Measurements from ENCODE around the gene PPA1.
A peak's percentile ranks its signal among the peaks of the same experiment; 100 is the strongest.
"Not testable (repeated sequence)": the region's sequence is repeated elsewhere in the genome, so short reads cannot be mapped to it uniquely, and the experiment has no call there.

PPA1 gene

DNA sequence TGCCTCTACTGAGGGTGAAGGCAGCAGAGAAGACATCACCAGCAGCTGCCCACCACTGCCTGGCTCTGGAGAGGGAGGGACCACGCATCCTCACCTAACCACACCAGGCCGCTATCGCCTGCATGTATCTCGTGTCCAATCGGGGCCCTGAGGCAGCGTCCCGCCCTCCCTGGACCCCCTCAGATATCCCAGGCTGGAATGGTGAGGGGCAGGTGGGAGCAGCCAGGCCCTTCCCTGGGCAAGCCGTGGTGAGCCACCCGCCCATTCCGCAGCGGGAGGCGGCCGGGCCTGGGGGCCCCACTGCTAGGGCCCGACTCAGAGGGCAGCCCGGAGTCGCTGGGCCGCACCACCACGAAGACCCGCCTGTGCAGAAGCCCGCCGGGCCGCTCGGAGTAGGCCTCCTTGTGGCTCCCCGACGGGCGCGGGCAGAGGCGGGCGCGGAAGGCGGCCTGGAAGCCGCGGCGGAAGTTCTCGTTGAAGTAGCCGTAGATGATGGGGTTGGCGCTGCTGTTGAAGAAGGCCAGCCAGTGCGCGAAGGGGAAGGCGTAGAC, 21.6 kb upstream of the PPA1 start:
- DNase-seq (ENCODE audit: low read depth in 2 of 2) = no peak

DNA sequence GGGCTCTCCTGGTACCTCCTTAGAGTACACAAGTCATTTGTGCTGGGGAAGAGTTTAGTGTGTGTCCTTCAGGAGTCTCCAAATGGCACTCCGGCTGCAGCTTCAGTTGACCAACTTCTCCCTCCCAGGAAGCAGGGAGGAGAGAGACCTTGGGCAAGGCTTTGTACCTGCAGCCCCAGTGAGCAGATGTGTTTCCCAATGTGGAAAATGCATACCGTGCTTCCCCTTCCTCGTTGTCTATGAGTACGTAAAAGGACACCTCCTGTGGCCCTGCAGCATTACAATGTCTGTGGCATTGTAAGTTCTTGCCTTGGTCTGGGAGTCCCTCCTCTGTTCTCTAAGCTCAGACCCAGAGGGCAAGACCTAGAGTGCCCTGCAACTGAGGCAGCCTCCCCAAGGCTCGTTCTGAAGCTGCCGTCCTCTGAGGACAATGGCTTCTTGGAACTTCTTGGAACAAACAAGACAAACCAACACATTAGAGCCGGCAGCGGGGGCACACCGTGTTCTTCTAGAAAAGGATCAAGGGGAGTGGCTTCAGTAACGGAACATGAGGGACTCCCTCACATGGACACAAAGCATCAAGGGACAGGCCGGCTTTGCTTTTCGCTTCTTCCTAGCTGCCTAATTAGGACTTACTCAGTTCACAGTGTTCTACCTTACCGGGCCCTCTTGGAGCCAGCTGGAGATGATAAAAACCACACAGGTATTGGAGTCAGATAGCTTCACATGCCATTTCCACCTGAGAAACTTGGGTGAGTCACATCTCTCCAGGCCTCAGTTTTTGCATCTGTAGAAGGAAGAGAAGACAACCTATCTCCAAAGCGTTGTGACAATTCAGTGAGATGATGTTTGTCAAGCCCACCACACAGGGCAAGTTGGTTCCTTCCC, 20.9 kb upstream of the PPA1 start:
- no peak for DNase-seq (ENCODE audit: low read depth in 2 of 2)

DNA sequence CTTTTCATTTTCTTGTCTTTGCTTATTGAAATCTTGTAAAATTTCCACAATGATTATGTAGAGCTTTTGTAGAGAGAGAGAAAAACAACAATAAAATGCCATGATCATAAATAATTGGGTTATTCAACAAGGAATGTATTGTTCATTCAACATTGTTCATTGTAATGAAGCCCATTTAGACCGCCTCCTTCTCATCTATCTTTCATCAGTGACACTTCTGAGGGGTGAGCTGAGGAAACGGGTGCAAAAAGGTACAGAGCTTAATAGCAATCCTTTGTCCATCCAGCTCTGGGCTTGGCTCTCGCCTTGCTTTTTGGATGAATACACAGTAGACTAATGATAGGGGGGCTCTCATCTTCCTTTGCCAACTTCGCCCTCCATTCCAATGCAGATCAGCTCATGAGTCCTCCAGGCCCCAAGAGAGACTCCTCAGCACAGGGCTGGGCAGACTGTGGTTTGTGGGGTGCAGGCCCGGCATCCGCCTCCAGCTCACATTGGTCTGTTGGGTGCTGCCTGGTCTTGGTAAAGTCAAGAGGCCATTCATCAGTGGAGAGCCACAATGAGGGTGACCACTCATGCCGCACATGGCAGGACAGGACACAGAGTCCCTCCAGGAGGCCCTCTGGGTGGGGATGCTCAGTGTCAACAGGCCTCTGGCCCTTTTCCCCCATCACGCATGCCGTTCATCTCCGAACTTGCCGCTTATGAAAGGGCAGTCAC, 17.9 kb upstream of the PPA1 start:
- DNase-seq (ENCODE audit: low read depth in 2 of 2) = no peak

DNA sequence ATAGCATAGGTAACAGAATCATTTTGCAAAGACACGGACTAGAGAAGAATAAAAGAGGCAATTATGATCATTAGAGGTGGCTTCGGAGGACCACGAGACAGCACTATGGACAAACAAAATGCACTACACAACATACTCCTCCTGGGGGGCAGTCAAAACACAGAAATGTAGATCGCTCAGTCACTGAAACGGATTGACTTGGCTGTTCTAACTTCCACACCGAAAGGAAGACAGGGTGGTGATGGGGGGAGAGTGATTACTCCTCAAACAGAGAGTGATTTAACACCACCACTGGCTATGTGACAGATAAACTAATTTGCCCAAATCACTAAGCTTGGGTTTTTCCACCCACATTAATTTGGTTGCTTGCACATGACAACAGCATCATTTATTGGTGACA, 14.1 kb upstream of the PPA1 start:
- DNase-seq (ENCODE audit: low read depth in 2 of 2) = no peak

DNA sequence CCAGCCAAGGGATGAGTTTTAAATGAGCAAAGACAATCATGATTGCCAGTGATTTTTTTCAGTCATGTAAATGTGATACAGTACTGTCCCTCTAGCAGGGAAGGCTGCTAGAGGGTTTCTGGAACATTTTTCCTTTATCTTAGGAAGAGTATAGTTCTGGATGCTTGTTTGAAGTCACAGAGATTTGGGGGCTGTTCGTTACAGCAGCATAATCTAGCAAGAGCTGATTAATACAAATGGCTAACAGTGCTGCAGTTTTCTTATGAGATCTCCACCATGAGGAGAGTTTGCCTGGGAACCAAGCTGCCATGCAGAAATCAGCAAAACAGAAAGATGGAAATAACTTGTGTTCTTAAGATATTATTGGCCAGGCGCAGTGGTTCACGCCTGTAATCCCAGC, 7.9 kb upstream of the PPA1 start:
- no peak for DNase-seq (ENCODE audit: low read depth in 2 of 2)

DNA sequence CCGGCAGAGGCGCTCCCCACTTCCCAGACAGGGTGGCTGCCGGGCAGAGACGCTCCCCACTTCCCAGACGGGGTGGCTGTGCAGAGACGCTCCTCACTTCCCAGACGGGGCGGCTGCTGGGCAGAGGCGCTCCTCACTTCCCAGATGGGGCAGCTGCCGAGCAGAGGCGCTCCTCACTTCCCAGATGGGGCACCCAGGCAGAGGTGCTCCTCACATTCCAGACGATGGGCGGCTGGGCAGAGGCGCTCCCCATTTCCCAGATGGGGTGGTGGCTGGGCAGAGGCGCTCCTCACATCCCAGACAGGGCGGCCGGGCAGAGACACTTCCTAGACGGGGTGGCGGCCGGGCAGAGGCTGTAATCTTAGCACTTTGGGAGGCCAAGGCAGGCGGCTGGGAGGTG, 6.8 kb upstream of the PPA1 start:
- DNase-seq (ENCODE audit: low read depth in 2 of 2) = not testable (repeated sequence)

DNA sequence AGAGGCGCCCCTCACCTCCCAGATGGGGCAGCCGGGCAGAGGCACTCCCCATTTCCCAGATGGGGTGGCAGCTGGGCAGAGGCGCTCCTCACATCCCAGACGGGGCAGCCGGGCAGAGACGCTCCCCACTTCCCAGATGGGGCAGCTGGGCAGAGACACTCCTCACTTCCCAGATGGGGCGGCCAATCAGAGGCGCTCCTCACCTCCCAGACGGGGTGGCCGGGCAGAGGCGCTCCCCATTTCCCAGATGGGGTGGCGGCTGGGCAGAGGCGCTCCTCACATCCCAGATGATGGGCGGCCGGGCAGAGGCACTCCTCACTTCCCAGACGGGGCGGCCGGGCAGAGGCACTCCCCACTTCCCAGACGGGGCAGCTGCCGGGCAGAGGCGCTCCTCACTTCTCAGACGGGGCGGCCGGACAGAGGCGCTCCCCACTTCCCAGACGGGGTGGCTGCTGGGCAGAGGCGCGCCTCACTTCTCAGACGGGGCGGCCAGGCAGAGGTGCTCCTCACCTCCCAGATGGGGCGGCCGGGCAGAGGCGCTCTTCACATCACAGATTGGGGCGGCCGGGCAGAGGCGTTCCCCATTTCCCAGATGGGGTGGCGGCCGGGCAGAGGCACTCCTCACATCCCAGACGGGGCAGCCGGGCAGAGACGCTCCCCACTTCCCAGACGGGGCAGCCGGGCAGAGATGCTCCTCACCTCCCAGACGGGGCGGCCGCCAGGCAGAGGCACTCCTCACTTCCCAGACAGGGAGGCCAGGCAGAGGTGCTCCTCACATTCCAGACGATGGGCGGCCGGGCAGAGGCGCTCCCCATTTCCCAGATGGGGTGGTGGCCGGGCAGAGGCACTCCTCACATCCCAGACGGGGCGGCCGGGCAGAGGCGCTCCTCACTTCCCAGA, 6.1 kb upstream of the PPA1 start:
- DNase-seq (ENCODE audit: low read depth in 2 of 2) = not testable (repeated sequence)

DNA sequence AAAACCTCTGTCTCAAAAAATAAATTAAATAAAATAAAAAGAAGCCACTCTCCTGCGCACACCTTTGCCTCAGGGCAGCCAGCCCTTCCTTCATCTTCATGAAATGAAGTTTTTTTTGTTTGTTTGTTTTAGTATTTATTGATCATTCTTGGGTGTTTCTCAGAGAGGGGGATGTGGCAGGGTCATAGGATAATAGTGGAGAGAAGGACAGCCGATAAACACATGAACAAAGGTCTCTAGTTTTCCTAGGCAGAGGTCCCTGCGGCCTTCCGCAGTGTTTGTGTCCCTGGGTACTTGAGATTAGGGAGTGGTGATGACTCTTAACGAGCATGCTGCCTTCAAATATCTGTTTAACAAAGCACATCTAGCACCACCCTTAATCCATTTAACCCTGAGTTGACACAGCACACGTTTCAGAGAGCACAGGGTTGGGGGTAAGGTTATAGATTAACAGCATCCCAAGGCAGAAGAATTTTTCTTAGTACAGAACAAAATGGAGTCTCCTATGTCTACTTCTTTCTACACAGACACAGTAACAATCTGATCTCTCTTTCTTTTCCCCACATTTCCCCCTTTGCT, 4.8 kb upstream of the PPA1 start:
- DNase-seq (ENCODE audit: low read depth in 2 of 2) = not testable (repeated sequence)

DNA sequence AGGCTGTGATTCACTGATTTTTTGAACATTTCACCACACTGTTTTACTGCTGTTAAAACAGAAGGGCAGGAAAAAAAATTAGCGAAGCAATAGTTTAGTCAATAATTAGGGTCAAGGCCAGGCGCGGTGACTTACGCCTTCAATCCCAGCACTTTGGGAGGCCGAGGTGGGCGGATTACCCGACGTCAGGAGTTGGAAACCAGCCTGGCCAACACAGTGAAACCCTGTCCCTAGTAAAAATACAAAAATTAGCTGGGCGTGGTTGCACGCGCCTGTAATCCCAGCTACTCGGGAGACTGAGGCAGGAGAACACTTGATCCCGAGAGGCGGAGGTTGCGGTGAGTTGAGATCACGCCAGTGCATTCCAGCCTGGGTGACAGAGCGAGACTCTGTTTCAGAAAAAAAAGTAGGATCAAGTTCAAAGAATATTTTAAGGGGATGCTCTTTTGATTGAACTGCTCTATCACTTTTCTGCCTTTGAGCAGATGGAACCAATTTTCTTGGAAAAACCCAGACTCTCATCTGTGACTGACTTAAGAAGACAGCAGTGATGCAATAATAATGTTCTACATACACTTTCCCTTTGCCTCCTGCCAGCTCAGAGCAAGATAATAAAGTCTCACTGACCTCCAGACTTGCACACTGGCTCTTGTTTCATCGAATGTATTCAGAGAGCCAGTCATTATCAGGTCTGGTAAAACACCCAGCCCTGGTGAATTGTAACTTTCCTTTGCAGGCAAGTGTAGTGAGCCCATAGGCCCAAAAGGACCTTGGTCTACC, 1.6 kb upstream of the PPA1 start:
- no peak for DNase-seq (ENCODE audit: low read depth in 2 of 2)

DNA sequence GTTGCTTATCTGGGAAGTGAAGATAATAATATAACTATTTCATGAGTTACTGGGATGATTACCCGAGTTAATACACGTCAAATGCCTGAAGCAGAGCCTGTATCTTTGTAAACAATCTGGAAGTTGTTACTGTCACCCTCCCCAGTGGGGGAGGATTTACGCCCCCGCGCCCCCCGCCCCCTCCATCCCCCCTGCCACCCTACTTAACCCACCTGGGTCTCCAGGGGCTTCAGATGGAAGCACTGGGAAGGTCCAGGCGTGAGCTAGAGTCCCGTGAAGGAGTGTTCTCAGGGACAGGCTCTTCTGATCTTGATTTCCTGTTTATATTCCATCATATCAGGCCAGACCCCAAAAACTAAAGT, 691 bp upstream of the PPA1 start:
- DNase-seq (ENCODE audit: low read depth in 2 of 2) = no peak

DNA sequence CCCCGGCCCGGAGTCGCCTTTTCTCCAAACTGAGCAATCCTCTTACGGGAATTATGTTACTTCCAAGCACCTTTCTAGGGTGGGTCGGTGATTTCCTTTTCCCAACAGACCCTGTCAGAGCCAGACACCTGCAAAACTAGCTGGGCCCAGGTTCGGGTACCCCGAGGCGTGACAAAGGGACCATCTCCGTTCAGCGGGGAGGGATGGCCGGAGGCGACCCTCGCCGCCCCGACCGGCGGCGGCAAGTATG, 445 bp downstream of the PPA1 start:
- no peak for DNase-seq (ENCODE audit: low read depth in 2 of 2)

DNA sequence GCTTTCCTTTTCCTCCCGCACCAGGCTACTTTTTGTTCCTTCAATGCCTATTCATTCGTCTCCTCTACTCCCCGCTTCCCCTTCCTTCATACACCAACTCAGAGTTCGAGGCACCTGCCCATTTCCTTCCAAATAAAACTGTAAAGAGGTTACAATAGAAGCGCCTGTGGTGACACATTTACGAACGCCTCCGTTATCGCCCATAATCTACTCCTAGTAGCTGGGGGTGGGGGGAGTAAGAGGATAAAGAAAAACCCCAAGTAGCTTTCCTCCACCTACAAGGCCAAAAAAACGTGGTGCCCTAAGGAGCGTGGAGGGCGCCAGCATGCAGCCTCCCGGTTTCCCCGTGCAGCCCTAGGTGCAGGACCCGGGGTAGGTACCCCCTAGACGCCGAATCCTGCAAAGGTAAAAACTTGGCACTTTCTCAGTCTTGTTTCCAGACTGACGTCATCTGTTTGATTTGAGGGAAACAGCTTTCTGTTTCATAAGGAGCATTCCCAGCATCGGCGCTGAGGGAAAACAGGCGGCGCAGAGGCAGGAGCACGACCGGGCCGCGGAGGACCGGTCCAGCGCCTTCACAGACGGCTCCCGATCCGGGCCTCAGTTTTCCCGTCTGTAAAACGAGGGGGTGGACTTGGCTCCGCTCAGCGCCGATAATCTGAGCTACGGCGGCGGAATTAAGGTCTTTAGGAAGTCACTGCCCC, 922 bp downstream of the PPA1 start:
- DNase-seq (ENCODE audit: low read depth in 2 of 2) = peak in 1 of 2 donors; percentile 49

DNA sequence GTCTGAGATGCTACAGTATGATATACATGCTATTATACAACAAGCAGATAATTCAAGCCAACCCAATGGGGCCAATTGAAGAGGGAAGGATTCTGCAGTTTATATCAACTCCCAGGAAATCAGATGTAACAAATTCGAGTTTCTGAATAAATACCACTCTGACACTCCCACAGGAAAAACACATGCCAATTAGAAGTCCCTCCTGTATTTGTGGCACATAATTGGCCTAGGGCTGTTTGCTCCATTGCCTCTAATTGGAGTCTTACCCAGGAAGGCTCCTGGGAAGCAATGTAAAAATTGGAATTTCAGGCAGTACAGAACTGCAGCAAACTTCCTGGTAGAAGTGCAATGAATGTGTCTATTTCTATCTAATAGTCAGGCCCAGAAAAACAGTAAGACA, 4.7 kb downstream of the PPA1 start:
- DNase-seq (ENCODE audit: low read depth in 2 of 2) = no peak

DNA sequence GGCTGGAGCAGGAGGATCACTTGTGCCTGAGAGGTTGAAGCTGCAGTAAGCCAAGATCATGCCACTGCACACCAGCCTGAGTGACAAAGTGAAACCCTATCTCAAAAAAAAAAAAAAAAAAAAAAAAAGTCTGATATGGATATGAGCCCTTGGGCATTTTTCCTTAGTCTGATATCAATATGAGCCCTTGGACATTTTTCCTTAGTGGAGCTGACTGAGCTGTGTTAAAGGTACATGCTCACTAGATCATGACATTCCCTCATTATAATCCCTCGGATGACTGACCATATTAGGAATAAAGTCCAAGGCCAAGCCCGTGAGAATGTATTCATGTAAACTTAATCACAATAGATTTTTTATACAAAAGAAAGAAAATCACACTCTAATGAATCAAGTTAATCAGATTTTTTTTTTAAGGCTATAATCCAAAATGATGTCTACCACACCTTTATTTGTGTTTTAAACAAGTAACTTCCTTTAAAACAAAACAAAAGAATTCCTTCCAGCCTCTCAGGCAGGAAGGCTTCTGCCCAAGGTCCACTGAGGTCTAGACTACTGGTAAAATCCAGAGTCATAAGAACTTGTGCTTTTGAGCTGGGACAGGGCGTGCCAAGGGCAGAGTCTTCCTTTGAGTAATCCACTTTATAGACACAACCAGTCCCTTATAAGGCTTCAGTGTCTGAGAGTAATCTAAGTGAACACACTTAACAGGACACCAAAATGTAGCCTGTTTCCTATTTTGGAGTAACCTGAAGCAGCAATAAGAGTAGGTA, 5.5 kb downstream of the PPA1 start:
- DNase-seq (ENCODE audit: low read depth in 2 of 2) = no peak

DNA sequence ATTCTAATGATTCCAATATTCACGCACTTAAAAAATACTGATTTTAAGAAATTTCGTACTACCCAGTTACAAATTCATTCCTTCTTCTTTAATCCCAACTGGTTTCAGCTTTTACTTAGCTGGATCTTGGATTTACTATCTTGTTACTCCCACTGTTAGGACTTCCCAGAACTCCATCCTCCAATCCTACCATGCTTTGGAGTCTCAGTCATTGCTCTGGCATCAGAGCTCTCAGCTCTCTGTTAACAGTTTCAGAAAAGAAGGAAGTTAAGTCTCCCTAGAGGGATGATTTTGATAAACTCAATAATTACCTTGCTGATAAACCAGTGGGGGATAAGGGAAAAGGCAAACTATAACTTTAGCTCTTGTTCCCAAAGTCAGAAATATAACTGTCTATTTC, 9.5 kb downstream of the PPA1 start:
- DNase-seq (ENCODE audit: low read depth in 2 of 2) = no peak

DNA sequence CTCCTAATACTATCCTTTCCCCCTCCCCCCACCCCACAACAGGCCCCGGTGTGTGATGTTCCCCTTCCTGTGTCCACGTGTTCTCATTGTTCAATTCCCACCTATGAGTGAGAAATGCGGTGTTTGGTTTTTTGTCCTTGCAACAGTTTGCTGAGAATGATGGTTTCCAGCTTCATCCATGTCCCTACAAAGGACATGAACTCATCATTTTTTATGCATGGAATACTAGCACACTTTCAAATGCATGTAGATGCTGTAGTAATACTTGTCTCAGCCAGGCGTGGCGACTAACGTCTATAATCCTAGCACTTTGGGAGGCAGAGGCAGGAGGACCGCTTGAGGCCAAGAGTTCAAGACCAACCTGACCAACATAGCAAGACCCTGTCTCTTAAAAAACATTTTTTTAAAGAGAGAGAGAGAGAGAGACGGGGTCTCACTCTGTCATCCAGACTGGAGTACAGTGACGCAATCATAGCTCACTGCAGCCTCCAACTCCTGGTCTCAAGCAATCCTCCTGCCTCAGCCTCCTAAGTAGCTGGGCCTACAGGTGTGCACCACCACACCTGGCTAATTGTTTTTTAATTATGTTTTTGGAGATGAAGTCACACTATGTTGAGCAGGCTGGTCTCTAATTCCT, 10.3 kb downstream of the PPA1 start:
- not testable (repeated sequence) for DNase-seq (ENCODE audit: low read depth in 2 of 2)

DNA sequence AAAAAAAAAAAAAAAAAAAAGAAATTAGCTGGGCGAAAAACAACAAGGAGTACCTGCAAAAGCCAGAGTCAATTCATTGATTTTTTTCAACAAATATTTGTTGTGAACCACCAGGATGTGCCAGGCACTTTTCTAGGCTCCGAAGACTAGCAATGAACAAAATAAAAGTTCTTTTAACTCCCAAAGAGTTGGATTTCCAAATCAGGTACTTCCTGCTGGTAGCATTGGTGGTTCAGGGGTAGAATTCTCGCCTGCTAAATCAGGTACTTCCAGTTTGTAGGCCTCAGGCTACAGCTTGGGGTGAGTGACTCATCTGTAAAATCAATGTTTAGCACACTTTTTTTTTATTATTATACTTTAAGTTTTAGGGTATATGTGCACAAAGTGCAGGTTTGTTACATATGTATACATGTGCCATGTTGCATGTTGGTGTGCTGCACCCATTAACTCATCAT, 10.9 kb downstream of the PPA1 start:
- DNase-seq (ENCODE audit: low read depth in 2 of 2) = no peak

DNA sequence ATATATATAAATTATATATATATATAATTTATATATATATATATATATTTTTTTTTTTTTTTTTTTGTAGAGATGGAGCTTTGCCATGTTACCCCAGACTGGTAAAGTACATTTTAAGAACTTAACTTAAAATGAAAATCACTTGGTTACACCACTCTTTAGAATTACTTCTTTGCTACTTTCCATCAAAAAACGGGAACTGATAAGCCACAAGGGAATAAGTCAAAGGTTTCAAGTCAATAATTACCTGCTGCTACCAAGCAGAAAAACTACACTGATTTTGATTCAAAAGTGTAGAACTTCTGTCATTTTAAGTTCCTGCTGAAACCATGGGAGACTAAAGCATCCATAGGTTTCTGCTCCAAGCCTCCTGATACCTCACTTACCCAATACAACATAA, 12.2 kb downstream of the PPA1 start:
- DNase-seq (ENCODE audit: low read depth in 2 of 2) = no peak

DNA sequence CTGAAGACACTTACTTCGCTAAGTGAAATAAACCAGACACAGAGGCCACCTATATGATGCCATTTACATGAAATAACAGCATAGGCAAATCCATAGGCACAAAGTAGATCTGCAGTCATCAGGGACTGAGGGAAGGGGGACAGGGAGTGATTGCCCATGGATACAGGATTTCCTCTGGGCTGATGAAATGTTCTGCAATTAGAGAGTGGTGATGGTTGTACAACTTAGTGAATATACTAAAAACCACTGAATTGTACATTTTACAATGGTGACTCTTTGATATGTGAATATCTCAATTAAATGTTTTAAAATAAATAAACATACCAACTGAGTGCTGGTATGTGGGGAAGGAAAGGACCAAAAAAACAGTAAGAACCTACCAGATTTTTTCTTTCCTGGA, 20.4 kb downstream of the PPA1 start:
- DNase-seq (ENCODE audit: low read depth in 2 of 2) = no peak
